ENCODE measurements around the gene DSCAM.

Gene DSCAM

DNA sequence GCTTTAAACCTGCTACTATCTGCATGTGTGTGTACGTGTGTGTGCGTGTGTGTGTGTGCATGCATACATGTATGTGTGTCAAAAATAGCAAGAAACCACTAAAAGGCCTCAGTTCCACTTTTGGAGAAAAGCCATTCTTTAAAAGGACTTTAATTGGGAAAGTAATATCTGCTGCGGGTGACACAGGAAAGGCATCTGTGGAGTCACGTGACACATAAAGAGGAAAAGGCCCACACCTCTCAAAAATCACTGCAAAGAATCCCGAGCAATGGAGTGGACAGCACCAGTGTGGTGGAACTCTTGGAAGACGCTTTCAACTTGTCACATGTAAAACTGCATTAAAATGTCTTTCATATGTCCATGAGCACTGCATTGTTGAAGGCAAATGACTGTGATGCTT is 63.6 kb downstream of the DSCAM start:
- in situ Hi-C loops (cut with MboI; ENCODE audit: low sequenced_read_pairs) = no loop called here

DNA sequence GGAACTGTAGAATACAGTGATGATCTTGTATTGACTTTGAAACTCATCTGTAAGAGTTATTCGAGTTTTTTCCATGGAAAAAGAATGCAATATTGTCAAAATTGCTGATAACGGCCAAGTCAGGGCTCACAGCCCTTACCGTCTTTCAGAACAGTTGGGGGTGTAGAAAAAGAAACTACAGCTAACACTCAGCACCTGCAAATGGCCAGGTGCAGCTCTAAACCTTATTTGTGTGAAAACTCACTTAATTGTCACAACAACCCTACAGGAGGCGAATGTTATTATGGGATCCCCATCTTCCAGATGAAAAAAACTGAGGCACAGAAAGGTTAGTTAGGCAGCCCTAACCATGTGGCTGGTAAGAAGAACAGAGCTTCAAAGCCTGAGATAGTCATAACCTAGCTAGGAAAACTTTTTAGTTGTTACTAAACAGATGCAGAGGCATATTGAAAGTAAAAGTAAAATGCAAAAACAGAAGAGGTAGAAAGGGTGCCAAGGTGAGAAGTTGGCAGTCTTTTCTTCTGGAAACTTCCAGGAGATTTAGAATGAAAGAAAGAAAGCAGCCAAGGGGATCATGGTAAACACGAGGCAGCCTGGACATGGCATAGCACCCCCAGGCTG is 76.4 kb downstream of the DSCAM start:
- in situ Hi-C loops (cut with MboI; ENCODE audit: low sequenced_read_pairs) = no loop called here

DNA sequence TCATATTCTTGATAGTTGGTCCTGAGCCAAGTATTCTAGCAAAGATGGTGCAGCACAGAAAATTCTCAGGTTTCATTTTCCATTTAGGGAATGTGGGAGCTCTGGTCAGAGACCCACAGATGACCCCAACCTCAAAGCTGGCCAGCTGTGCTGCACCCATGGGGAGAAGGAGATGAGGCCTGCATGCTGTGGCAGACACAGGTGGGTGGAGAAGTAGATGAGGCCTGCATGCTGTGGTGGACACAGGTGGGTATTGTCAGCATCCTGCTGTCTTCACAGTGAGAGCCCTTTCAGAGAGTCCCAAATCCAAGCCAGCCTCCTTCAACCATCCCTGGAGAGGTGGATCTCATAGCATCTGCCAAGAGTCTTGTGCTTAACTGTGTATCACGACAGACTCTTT is 77.7 kb downstream of the DSCAM start:
- in situ Hi-C loops (cut with MboI; ENCODE audit: low sequenced_read_pairs) = no loop called here

DNA sequence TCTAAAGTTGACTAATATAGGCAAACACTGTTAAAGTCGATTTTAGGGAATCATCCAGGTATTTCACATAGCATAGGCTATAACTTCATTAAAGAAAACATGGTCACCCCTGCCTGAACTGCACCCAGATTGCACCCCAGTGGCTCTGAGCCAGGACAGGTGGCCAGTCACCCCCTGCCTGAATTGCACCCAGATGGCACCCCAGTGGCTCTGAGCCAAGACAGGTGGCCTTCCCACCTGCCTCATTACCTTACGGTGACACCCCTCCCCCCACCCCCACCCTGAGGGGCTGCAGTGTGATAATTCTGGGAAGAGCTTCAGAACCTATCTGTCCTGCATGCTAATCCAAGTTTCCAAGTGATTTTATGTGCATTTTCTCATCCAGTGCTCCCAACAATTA is 78.9 kb downstream of the DSCAM start:
- in situ Hi-C loops (cut with MboI; ENCODE audit: low sequenced_read_pairs) = no loop called here

DNA sequence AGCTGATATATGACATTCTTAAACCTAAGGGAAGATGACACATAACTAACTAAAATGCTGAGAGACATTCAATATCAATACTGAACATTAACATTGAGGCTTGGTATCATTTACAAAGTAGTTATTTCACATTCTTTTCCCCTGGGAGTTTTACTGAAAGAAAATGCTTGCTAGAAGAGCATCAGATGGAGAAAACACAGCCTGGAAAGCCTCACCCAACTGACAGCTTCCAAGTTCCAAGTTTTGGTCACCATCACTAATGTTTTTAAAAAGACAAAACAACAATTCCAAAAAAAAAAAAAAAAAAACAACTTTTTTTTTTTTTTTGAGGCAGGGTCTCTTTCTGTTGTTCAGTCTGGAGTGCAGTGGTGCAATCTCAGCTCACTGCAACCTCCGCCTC is 80.6 kb downstream of the DSCAM start:
- in situ Hi-C loops (cut with MboI; ENCODE audit: low sequenced_read_pairs) = no loop called here

DNA sequence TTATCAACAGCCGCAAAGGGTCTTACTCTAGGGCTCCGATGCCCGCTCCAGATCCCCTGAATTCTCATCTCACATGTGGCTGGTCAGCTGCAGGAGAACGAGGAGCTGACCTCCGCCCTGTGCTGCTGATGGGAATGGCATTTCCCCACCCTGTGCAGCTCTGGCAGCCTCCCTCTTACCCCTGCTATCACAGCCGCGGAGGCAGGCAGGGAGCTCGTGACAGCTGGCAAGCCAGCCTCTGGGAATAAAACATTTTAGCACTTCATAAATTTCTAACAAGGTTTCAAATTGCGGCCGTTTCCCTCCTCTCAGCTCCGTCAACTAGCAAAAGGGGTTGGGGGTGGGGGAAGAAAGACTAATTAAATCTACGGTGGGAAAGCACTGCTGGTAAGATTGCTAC is 81.1 kb downstream of the DSCAM start:
- in situ Hi-C loops (cut with MboI; ENCODE audit: low sequenced_read_pairs) = no loop called here

DNA sequence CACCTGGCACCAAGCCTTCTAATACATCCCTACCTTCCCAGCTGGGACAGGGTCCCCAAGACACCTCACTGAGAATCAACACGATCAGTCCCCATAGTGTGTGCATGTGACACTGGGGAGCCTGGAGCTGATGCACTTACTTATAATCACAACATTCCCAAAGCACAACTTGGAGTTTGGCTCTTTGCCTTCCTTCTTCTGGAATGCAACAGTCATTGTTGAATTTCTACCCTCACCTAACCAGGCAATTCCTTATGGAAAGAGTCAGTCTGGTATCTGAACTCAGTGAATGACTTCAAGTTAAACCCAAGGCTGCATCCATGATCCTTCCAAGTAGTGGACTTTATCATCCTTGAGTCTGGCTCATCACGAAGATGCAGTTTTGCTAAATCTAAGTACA is 86.1 kb downstream of the DSCAM start:
- in situ Hi-C loops (cut with MboI; ENCODE audit: low sequenced_read_pairs) = no loop called here

DNA sequence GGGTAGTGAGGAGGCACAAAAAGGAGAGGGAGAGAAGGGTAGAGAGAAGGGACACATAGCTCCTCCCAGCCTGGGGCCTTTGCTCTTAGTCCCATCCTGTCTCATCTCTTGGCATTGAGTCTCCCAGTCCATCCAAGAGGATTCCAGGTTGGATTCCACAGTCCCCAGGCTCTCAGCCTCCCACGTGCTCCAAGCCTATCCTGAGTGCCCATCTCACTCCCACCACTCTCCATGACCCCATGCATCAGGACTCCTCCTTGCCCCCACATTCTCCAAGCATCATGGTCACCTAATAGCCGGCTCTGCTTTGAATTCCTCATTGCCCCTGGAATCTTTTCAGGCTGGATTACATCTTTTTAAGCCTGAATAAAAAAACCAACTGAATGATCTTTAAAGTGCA is 87.9 kb downstream of the DSCAM start:
- in situ Hi-C loops (cut with MboI; ENCODE audit: low sequenced_read_pairs) = no loop called here

DNA sequence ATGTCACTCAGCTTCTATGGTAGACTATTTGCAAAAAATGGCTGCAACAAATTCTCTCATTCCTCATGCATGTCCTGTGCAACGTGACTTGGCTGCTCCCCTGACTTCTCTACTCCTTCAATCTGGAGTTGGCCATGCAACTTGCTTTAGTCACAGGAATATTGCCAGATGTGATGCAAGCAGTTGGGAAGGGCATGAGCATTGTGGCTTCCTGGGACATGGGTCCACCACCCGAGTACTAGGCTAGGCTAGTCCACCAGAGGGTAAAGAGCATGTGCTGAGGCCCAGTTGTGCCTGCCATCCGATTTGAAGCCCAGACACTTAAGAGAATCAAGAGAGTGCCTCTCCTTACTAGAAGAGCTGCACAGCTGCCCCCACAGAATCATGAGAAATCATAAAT is 89.6 kb downstream of the DSCAM start:
- in situ Hi-C loops (cut with MboI; ENCODE audit: low sequenced_read_pairs) = no loop called here

DNA sequence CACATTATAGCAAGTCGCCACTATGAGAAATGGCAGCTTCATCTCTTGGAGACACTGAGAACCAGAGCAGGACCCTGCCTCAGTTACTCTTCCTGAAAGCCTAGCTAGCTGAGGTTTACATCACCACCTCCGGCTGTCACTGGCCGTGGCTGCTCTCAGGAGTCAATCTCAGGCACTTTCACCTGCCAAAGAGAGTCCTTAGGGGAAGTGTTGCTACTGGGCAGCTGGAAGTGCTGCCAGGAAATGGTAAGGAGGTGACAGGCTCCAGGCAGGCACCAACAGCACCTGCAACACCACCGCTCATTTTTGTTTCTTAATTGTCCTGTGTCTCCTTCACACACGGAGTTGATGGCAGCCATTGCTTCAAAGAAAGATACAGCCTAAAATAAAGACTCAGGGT is 92.5 kb downstream of the DSCAM start:
- in situ Hi-C loops (cut with MboI; ENCODE audit: low sequenced_read_pairs) = no loop called here

DNA sequence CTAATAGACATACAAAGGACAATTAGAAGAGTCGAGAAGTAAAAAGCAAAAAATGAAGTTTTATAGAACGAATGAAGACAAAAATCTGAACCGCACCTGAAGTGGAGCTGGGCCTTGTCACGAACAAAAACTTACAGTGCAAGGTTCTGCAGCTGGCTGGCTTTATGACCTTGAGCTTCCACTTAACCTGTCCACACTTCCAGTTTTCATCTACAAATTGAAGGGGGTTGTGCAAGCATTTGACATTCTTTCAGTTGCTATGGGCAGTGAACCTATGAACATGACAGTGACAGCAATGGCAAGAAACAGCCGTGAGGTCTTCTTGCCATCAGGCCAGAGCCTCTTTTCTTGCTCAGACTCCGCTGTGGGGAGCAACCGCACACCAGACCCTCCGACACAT is 93.2 kb downstream of the DSCAM start:
- in situ Hi-C loops (cut with MboI; ENCODE audit: low sequenced_read_pairs) = no loop called here

DNA sequence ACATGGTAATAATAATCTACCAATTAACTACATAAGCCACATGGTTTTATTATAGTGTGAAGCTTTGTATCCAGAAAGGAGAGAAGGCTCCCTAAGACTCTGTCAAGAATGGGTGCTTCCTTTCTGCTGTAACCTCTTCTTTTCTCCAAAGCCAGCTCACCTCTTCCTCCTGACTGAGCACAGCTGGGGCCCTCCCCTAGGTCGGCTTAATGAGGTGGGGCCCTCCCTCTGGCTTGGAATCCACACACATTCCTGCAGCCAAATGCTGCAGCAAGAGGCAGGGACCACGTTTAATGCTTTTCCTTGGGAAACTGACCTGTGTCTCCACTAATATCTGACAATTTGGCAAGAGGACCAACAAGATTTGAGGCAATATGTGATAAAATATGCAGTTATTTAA is 94.8 kb downstream of the DSCAM start:
- in situ Hi-C loops (cut with MboI; ENCODE audit: low sequenced_read_pairs) = no loop called here

DNA sequence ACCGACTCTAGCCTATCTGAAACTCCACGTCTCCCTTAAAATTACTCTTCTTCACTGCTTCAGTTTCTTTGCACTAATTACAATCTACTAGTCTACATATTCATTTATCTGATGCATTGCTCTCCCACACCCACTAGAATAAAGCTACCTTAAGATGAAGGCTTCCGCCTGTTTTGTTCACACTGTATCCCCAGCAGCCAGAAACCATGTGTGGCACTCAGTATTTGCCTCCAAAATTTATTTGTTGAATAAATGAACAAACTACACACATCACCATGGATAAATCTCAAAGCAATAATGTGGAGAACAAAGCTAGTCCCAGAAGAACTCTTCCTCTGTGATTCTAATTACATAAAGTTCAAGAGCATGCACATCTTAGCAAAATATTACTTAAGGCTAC is 95.7 kb downstream of the DSCAM start:
- in situ Hi-C loops (cut with MboI; ENCODE audit: low sequenced_read_pairs) = no loop called here

DNA sequence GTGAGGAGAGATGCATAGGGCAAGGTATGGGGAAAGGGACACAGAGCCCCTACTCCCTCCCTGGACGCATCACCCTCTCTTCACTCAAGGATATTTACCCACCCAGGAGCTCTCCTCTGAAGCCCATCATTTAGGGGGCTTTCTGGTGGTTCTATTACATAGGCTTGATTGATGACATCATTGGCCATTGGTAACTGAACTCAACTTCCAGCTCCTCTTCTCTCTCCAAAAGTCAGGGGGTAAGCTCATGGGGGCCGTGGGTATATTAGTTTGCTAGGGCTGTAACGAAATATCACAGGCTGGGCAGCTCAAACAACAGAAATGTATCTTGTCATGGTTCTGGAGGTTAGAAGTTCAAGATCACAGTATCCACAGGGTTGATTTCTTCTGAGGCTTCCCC is 110.8 kb downstream of the DSCAM start:
- in situ Hi-C loops (cut with MboI; ENCODE audit: low sequenced_read_pairs) = no loop called here

DNA sequence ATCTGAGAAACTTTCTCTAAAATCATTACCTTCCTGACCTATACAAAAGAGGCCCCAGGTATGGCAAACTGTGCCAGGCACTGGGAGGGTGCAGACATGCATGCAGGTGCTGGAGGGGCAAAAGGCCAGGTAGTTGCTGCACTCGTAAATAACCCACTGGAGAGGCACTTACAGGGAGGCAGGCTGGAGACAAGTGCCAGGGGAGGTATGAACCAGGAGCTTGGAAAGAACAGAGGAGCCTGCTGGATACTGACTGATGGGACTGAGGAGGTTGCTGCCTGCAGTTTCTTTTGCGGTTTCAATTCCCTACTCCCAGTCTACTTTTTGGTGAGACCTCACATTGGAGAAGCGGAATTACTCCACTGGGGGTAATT is 113.9 kb downstream of the DSCAM start:
- in situ Hi-C loops (cut with MboI; ENCODE audit: low sequenced_read_pairs) = no loop called here

DNA sequence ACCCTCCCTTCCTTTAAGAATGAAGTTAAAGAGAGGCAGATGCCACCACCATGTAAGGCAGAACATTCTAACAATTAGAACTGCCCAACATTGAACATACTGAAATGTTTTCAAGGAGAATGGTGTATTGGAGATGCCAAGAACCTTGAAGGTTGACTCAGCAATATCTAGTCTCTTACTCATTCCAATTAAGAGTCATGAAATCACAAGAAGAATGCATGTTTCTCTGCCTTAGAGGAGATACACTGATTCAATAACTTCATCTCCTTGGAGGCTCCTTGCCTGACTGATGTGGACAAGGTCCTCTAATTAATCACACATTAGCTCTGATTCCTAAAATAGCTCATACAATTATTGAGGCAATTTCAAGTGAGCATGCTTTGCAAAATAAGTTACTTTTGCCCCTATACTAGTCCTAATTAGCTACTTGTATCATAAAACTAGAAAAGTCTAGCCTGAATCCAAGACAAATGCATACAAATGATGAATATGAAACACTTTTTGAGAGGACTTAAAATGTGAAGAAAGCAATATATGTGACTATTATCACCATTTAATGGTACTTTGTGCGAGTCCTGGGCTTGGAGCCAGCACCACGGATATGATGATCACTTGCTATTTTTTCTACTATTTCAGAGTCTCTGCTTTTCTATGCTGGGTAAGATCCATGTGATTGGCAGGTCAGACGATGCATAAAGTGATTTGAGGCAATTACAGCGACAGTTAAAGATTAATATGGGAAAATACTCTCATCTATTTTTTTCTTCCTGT is 114.5 kb downstream of the DSCAM start:
- in situ Hi-C loops (cut with MboI; ENCODE audit: low sequenced_read_pairs) = no loop called here

DNA sequence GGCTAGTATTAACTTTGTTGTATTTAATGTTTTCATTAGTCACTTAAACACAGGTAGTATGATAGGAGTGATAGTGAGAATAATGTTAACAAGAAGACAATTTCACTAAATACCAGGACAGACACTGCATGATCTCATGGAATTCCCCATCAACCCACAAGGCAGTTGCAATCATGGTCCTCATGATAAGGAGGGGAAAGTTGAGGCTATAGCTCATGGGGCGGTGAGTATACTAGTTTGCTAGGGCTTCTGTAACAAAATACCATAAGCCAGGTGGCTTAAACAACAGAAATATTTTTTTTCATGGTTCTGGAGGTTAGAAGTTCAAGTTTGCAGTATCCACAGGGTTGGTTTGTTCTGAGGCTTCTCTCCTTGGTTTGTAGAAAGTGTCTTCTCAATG is 115.8 kb downstream of the DSCAM start:
- in situ Hi-C loops (cut with MboI; ENCODE audit: low sequenced_read_pairs) = no loop called here

DNA sequence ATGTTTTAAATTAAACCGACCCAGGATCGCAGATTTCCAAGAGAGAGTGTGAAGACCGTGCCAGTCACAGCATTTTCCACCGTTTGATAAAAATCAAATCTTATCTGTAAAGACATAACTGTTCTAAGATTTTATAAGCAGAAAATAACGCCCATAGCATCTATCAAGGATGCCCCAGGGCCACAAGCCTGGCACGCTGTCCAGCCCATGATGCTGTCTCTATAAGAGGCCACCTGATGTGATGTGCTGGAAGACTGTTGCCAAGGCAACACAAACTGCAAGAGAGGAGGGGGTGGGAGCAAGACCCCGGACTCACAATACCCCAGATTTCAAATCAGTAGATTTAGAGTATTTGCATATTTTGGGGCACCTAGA is 116.5 kb downstream of the DSCAM start:
- in situ Hi-C loops (cut with MboI; ENCODE audit: low sequenced_read_pairs) = no loop called here

DNA sequence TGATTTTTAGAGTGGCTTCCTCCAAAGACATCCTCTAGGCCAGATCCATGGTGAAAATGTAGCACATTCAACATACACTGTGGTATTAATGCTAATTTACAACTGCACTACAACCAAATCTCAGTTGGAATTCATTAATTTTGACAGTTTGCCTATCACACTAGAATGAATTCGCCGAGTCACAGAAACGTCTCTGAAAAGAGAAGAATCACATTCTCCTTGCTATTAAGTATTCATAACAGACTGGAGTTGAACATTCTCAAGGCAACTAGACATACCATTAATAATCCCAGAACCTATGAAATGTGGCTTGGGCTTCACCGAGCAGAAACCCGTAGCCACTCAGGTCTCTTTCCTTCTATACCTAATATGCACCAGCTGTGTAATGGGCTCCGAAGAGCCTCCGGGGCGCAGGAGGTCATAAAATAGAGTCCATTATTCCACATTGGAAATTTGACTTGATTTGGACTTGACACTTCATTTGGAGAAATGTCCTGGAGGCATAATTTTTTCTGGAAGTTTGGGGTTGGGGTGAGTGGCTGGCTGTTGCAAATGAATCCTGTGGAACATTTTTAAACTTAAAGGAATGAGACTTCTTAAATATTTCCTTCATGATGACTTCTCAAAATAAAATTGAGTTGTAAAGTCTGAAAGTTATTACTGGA is 117.1 kb downstream of the DSCAM start:
- in situ Hi-C loops (cut with MboI; ENCODE audit: low sequenced_read_pairs) = no loop called here

DNA sequence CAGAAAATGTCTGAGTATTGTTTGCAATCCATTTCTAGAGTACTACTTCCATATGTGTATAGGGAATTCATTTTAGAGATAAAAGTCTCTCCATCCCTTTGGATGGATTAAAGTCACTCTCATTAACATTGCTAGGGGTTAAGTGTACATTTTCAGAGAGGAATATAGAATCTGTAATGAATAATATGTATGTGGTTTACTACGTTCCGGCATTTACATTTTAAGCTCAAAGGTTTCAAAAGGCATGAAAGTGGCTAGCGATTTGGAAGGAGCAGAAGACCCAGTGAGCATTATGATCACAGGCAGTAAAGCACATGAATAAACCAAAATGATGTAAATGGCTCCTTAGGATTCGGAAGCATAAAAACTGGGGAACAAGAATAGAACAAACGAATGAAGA is 123.0 kb downstream of the DSCAM start:
- in situ Hi-C loops (cut with MboI; ENCODE audit: low sequenced_read_pairs) = no loop called here

DNA sequence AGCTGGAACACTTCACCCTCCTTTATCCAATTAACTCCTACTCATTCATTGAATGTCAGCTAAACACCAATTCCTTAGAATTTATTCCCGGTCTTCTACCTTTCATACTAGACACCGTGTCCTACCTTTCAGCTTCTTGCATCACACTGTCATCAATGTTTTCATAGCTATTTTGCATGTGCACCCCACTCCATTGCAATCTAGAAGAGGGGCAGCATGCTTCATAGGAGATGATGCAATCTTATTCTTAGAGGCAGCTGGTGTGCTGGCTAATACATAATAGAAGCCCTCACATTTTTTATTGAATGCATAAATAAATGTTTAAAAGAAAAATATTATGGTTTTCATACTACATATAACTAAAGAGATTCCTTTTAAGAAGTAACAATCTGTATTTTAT is 123.6 kb downstream of the DSCAM start:
- in situ Hi-C loops (cut with MboI; ENCODE audit: low sequenced_read_pairs) = no loop called here

DNA sequence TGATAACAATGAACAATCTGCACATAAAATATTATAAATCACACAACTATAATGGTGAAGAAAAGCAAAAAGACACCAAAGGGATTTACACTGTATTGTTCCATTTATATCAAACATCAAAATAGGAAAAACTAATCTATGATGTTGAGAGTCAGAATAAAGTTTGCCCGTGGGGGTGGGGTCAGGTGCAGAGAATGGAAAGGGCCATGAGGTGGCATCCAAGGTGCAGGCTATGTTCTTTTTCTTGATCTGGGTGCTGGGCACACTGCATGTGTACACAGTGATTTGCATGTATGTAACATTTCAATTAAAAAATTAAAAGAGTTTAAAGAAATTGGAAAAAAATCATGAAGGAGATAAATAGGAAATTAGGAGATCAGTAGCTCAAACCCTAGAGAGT is 127.3 kb downstream of the DSCAM start:
- in situ Hi-C loops (cut with MboI; ENCODE audit: low sequenced_read_pairs) = no loop called here

DNA sequence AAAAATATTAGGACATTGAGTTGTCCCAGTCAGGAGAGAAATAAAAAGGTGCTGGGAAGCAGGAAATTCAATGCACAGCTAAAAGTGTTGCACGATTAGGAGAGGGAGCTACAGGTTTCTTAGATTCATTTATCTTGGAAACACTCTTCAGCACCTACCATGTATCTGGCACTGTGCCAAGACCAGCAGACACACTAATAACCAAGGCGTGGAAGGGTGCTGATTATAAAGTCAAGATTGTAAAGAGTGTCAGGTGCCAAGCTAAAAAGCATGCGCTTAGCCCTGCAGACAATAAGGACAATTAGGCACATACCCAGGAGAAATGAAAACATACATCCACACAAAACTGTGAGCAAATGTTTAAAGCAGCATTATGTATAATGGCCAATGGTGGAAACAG is 129.9 kb downstream of the DSCAM start:
- in situ Hi-C loops (cut with MboI; ENCODE audit: low sequenced_read_pairs) = no loop called here

Measured in HL-60/S4 (cell line).